Measurements from ENCODE around the gene SLC7A5. TPM values are rescaled to one million over a fixed set of nuclear protein-coding genes. Genes with fewer than 3 reads are reported as not detected.

The SLC7A5 gene
- polyA plus RNA-seq, 1 experiment = 17.9 TPM

GRCh38 chr16:87836844-87837581 lies 32.3 kb downstream of the SLC7A5 start:
- H3K27ac ChIP-seq (ENCODE audit: low read depth, low read length) = no peak overlapping the region
- ChIA-PET POLR2A (interaction anchor here (0.6 kb wide), 1 partner anchor 56 kb away, joined by 3 read pairs; no protein-coding TSS in a partner anchor), CTCF (interaction anchor here (1.0 to 6.2 kb wide), 4 partner anchors 13 to 68 kb away, joined by 3 to 41 read pairs (median 4); no protein-coding TSS in a partner anchor)

GRCh38 chr16:87836346-87836843 lies 32.9 kb downstream of the SLC7A5 start:
- Histone ChIP-seq H3K9me3 (ENCODE audit: control insufficient read depth, insufficient read depth, low read length) (no peaks in the 10 kb centered on the region; the same call in 1 of the 2 replicates), H3K27ac (ENCODE audit: low read depth, low read length) (no peak overlapping the region), H3K27me3 (ENCODE audit: control insufficient read depth, insufficient read depth, low read length) (no peaks in the 10 kb centered on the region), H3K4me3 (ENCODE audit: low read depth, low read length) (no peak overlapping the region)
- POLR2A ChIA-PET = interaction anchor here (0.6 kb wide), 1 partner anchor 56 kb away, joined by 3 read pairs; no protein-coding TSS in a partner anchor
- no peak for DNase-seq (ENCODE audit: low read depth, low spot score)
- CTCF ChIA-PET = interaction anchor here (1.0 to 6.2 kb wide), 4 partner anchors 14 to 68 kb away, joined by 3 to 41 read pairs (median 4); no protein-coding TSS in a partner anchor
- TF ChIP-seq CTCF (IDR thresholded peaks at IDR 0.05; ENCODE audit: low read depth, low read length) = no peak

More at GRCh38 chr16:87836844-87837581, 32.3 kb downstream of the SLC7A5 start:
- Histone ChIP-seq H3K9me3 (ENCODE audit: control insufficient read depth, insufficient read depth, low read length) (no peaks in the 10 kb centered on the region; the same call in 1 of the 2 replicates), H3K4me3 (ENCODE audit: low read depth, low read length) (no peak overlapping the region), H3K27me3 (ENCODE audit: control insufficient read depth, insufficient read depth, low read length) (no peaks in the 10 kb centered on the region)
- no peak for TF ChIP-seq CTCF (IDR thresholded peaks at IDR 0.05; ENCODE audit: low read depth, low read length)
- no peak for DNase-seq (ENCODE audit: low read depth, low spot score)

- H3K27me3 ChIP-seq (ENCODE audit: control insufficient read depth, insufficient read depth, low read length) = no peaks in the 10 kb centered on the region
- H3K27ac ChIP-seq (ENCODE audit: low read depth, low read length) = no peak overlapping the region
- ChIA-PET POLR2A (interaction anchor here (0.6 kb wide), 1 partner anchor 518 kb away, joined by 4 read pairs; no protein-coding TSS in a partner anchor), CTCF (interaction anchor here (1.4 to 6.2 kb wide), 3 partner anchors 14 to 67 kb away, joined by 3 to 41 read pairs (median 5); no protein-coding TSS in a partner anchor)
- H3K4me3 ChIP-seq (ENCODE audit: low read depth, low read length) = no peak overlapping the region
- TF ChIP-seq CTCF (IDR thresholded peaks at IDR 0.05; ENCODE audit: low read depth, low read length) = no peak
- DNase-seq (ENCODE audit: low read depth, low spot score) = no peak
- no peaks in the 10 kb centered on the region; the same call in 1 of the 2 replicates for H3K9me3 ChIP-seq (ENCODE audit: control insufficient read depth, insufficient read depth, low read length)
Measured at GRCh38 chr16:87835882-87836331, 33.4 kb downstream of the SLC7A5 start.

GRCh38 chr16:87834668-87835473 lies 34.4 kb downstream of the SLC7A5 start:
- ChIA-PET CTCF (interaction anchor here (0.9 to 1.0 kb wide), 2 partner anchors 15 to 55 kb away, joined by 3 to 4 read pairs; no protein-coding TSS in a partner anchor), POLR2A (no interaction called here)
- Histone ChIP-seq H3K9me3 (ENCODE audit: control insufficient read depth, insufficient read depth, low read length) (no peaks in the 10 kb centered on the region; the same call in 1 of the 2 replicates), H3K27ac (ENCODE audit: low read depth, low read length) (no peak overlapping the region), H3K27me3 (ENCODE audit: control insufficient read depth, insufficient read depth, low read length) (no peaks in the 10 kb centered on the region), H3K4me3 (ENCODE audit: low read depth, low read length) (no peak overlapping the region)
- no peak for DNase-seq (ENCODE audit: low read depth, low spot score)
- TF ChIP-seq CTCF (IDR thresholded peaks at IDR 0.05; ENCODE audit: low read depth, low read length) = no peak
